Epithelial cell of esophagus (primary cell): ENCODE measurements around the gene TPST2.

Experiments
- DNase-seq: peaks from one replicate; pipeline ENCODE4 v3.0.0; 2010; ENCODE audit warnings: low read depth
- H3K4me3 ChIP-seq: 2 replicates; pipeline ENCODE4 v1.5.1; 2011; ENCODE audit warnings: mild to moderate bottlenecking, low read length, control low read depth
- TF ChIP-seq, protein P1 (sequence below): IDR thresholded peaks from 2 replicates; pipeline ENCODE4 v1.5.1; 2011; ENCODE audit warnings: low read depth, mild to moderate bottlenecking, low read length, control low read depth, inconsistent platforms; ENCODE audit not compliant: insufficient read depth; ENCODE audit errors: missing control alignments

TPST2 gene

DNA sequence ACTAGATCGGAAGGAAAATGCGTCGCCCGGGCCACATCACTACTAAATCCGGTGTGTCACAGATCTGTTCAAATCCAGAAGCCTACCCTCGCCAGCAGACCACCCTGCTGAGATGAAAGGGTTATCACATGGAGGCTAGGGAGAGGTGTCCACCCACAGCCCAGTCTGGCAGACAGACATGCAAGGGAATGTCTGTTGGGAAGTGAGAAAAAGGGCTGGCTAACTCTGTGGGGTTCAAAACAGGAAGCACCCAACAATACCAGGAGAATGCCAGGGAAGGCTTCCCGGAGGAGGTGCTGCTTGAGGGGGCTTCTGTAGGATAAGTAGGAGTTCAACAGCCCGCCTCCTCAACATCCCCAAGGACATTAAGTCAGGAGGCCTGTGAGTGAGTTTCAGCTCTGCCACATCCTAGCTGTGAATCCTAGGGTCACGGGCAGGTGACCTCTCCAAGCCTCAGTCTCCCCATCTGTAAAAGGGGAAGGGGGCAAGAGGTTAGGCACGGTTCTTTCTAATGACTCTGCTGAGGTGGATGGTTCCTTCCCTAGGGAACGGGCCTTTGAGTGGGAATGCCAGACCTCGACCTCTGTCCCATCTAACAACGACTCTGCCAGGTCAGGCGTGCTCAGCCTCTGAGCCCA is 1.1 kb downstream of the TPST2 start:
- DNase-seq: no peak
- TF ChIP-seq, protein P1, sequence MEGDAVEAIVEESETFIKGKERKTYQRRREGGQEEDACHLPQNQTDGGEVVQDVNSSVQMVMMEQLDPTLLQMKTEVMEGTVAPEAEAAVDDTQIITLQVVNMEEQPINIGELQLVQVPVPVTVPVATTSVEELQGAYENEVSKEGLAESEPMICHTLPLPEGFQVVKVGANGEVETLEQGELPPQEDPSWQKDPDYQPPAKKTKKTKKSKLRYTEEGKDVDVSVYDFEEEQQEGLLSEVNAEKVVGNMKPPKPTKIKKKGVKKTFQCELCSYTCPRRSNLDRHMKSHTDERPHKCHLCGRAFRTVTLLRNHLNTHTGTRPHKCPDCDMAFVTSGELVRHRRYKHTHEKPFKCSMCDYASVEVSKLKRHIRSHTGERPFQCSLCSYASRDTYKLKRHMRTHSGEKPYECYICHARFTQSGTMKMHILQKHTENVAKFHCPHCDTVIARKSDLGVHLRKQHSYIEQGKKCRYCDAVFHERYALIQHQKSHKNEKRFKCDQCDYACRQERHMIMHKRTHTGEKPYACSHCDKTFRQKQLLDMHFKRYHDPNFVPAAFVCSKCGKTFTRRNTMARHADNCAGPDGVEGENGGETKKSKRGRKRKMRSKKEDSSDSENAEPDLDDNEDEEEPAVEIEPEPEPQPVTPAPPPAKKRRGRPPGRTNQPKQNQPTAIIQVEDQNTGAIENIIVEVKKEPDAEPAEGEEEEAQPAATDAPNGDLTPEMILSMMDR: no peak
- peak overlapping the region; percentile 82 for H3K4me3 ChIP-seq

DNA sequence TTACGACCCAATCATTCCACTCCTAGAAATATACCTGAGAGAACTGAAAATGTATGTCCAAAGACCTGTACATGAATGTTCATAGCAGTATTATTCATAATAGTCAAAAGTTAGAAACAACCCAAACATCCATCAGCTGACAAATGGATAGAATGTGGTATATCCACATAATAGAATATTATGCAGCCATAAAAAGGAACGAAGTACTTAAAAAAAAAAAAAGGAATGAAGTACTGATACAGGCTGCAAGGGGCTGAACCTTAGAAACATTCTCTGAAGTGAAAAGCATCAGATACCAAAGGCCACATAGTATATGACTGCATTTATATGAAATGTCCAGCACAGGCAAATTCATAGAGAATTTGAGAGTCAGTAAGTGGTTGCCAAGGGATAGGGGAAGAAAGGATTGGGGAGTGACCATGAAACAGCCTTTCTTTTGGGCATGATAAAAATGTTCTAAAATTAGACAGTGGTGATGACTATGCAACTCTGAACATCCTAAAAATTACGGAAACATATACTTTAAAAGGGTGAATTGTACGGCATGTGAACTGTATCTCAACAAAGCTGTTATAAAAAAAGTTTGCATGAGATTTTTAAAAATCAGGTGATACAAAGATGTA is 1.8 kb downstream of the TPST2 start:
- no peak for DNase-seq
- no peak overlapping the region for H3K4me3 ChIP-seq
- TF ChIP-seq, protein P1: no peak

DNA sequence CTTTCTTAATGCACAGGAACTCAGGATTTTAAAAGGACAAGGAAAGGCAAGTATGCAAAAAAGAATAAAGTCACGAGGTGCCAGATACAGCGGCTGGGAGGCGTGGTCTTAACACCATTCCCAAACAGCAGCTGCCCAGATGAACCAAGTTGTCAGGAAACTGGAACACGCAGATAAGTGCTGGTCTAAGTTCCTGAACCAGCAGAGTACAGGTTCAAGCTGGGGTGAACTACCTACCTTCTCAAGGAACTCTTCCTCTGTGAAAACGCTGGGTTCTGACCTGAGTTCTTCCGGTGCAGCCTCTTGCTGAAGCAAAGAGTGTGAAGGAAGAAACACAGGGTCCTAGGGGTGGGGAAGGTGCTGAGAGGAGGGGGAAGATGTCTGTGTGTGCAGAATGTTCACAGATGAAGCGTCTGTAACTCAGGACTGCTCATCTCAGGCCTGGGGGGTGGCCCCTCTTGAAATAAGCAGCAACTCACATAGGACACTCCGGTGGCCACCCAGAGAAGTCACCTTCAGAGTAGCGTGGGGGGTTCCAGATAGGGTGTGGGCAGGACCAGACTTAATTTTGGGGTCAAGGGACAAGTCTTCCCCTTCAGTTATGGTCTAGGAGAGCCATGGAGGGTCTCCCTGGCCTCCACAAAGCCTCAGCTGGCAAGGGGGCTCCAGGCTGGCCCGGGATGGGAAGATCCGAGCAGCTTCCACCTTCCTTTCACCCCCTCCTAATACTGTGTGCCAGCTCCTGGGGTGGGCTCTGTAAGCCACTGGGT is 3.2 kb downstream of the TPST2 start:
- no peak for DNase-seq
- no peak overlapping the region for H3K4me3 ChIP-seq
- TF ChIP-seq, protein P1: no peak

DNA sequence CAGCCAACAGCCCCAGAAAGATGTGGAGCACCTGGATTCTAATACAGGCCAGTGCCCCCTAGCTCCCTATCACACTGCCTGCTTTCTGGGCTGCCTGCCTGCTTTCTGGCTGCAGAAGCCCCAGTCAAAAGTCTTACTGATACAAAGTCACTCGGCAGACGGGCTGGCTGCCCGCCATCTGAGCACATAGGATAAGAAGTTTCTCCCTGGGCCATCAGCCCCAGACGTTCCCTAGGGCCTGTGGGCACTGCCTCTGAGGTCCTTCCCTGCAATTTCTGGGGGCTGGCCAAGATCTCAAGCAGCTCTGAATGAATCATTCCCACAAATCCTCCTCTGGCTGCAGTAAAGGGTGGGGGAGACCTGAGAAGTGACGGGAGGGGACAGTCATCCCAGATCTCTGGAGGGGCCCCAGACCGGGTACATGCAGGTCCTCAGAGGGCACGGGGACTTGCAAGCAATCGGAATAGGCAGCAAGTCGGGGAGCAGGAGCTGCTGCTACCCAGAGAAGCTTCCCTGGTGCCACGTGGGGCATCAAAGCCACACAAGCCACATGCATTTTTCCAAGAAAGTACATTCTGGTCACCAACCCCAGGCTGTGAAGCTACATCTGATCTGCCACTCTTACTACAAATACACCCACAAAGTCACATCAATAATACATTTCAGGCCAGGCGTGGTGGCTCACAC is 4.7 kb downstream of the TPST2 start:
- TF ChIP-seq, protein P1: peak; percentile 26
- H3K4me3 ChIP-seq: no peak overlapping the region
- peak; percentile 66 for DNase-seq

DNA sequence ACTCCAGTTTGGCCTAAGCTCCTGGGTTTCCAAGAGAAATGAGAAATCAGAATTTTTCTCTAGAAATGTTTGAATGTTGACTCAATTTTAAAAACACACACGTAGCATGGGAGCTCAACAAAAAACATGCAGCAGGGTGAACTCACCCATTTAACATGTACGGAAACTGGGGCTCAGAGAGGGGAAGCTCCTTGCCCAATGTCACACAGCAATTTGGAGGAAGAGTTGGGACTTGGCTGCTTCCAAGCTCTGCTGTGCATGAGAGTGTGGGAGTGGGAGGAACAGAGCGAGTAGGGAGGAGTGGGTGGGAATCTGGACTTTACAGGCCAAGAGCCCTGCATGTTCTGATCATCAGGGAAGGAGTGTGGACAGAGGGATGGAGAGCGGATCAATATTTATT is 5.9 kb downstream of the TPST2 start:
- DNase-seq: no peak
- no peak overlapping the region for H3K4me3 ChIP-seq
- TF ChIP-seq, protein P1: no peak

DNA sequence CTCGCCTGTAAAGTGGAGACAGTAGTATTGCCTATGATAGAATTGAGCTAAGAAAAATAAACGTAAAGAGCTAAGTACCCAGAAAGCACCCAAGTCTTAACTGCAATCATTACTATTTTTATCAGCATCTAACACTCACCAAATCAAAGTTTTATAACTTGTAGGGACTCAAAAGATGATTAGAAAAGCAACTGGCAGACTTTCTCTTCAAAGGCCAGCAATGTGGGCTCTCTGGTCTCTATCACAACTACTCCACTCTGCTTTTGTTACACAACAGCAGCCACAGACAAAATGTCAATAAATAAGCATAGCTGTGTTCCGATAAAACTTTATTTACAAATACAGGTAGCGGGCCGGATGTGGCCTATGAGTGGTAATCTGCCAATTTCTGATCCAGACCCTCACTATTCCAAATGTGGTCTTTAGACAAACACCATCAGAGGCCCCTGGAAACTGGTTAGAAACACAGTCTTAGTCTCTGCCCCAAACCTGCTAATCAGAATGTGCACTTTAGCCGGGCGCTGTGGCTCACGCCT is 8.2 kb downstream of the TPST2 start:
- no peak for DNase-seq

More for the DNA sequence above, 8.2 kb downstream of the TPST2 start:
- TF ChIP-seq, protein P1: no peak
- no peak overlapping the region for H3K4me3 ChIP-seq
